GM19193 (cell line): ENCODE results near the gene EPN1.

Experiments used
- POLR2A ChIP-seq: IDR thresholded peaks from 4 replicates; pipeline ENCODE4 v1.6.1; 2011; ENCODE audit not compliant: insufficient read depth, insufficient read length; ENCODE audit errors: extremely low read depth

EPN1 gene

GRCh38 chr19:55666343-55667005 lies 8.6 kb upstream of the EPN1 start:
- peak; percentile 5 for TF ChIP-seq POLR2A

GRCh38 chr19:55667006-55667381 lies 8.0 kb upstream of the EPN1 start:
- TF ChIP-seq POLR2A, result no peak

- no peak for TF ChIP-seq POLR2A
Observed at GRCh38 chr19:55667511-55667910, 7.5 kb upstream of the EPN1 start.

GRCh38 chr19:55667958-55668357 lies 7.1 kb upstream of the EPN1 start:
- TF ChIP-seq POLR2A, result no peak

DNA sequence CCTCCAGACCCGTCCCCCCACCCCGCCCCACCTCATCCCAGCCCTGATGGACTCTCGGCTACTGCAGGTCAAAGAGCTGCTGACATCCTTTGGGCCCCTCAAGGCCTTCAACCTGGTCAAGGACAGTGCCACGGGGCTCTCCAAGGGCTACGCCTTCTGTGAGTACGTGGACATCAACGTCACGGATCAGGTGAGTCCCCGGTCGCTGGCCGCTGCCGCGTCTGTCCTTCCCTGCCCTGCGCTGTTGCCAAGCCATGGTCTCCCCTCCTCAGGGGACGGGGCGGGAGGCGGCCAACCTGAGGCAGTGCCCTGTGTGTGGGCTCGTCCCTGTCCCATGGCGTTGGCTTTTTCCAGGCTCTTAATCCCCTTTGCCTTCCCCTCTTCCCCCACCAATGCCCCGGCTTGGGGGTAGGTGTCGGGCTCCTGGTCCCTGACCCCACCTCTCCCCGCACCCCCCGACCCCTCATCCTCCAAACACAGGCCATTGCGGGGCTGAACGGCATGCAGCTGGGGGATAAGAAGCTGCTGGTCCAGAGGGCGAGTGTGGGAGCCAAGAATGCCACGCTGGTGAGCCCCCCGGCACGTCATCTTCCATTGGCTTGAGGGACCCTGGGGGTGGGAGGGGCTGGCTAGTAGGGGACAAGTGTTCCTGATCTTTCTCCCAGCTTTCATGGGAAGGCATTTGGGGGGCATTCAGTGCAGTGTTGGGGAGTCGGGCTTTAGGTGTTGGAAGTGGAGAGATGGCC lies 6.2 kb upstream of the EPN1 start:
- no peak for TF ChIP-seq POLR2A

DNA sequence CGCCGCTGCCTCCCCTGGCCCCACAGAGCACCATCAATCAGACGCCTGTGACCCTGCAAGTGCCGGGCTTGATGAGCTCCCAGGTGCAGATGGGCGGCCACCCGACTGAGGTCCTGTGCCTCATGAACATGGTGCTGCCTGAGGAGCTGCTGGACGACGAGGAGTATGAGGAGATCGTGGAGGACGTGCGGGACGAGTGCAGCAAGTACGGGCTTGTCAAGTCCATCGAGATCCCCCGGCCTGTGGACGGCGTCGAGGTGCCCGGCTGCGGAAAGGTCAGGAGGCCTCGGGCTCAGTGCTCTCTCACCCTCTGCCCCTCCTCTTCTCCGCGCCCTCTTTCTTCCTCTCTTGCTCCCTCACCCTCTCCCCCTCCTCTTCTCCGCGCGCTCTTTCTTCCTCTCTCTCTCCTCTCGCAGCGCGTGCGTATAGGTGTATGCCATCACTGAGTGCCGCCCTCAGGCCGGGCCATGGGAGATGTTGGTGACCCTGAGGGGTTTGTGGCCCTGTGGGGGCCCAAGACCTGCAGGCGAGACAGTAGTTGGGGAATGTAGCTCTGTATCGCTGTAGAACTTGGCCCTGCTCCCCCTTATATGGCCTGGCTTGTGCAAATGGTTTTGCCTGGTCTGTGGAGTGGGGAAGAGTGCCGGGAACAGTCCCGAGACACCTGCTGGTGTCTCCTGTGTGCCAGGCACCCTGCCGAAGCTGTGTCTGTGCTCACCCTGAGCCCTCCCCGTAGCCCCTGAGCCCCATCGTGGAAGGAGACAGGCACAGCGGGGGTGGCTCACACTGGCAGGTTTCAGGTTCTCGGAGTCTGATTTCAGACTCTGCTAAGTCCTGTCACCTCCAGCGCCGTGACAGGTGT lies 5.4 kb upstream of the EPN1 start:
- no peak for TF ChIP-seq POLR2A

DNA sequence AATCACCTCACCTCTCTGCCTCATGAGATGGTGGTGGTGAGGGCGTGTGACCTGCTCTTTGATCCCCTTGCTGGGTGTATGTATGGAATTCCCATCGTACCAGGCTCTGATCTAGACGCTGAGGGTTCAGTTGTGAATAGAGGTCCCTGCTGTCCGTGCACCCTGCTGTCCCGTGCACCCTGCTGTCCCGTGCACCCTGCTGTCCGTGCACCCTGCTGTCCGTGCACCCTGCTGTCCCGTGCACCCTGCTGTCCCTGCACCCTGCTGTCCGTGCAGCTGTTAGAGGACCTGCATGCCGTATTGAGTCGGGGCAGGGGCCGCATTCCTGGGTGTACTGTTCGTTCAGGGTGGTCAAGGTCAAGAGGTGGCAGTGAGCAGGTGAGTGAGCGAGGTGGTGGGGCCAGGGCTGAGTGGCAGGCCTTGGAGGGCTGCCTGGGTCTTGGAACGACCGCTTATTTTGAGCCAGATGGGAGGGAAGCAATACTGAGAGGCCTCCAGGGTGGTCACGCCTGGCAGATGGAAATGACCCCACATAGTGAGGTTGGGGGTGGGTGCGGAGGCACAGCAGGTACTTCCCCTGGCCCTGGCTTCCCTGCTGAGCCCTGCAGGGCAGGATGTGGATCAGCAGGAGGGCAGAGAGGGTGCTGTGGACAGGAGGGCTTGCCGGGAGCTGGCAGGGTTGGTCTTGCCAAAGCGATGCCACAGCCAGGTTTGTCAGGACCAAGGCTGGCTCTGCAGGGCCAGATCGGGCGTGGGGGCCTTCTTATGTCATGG lies 4.6 kb upstream of the EPN1 start:
- TF ChIP-seq POLR2A, result no peak

DNA sequence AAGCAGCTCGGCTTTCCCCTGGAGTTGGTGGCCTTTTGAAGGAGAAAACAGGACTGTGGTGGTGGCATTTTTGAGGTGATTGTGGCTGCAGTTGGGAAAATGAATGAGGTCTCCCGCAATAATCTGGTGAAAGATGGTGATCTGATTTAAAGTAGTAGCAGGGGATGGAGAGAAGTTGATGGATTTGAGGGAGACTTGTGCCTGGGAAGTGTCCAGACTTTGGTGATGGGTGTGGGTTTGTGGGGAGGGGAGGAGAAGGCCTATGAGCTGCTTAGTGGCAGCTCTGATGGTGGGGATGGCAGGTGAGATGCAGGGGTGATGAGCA lies 4.0 kb upstream of the EPN1 start:
- TF ChIP-seq POLR2A, result no peak

DNA sequence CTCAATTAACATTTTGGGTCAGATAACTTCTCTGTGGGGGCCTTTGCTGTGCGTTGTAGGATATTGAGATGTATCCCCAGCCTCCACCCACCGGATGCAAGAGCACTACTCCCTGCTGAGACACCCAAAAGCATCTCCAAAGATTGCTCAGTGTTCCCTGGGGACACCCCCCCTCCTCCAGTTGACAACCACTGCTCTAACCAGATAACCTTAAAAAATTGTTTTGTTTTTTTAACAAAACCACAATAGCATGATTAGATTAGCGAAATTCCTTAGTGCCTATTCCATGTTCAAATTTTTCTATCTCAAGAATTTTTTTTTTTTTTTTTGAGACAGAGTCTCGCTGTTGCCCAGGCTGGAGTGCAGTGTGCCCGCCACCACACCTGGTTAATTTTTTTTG lies 2.6 kb upstream of the EPN1 start:
- no peak for TF ChIP-seq POLR2A

- TF ChIP-seq POLR2A, result no peak
Observed at GRCh38 chr19:55673465-55673864, 1.6 kb upstream of the EPN1 start.

DNA sequence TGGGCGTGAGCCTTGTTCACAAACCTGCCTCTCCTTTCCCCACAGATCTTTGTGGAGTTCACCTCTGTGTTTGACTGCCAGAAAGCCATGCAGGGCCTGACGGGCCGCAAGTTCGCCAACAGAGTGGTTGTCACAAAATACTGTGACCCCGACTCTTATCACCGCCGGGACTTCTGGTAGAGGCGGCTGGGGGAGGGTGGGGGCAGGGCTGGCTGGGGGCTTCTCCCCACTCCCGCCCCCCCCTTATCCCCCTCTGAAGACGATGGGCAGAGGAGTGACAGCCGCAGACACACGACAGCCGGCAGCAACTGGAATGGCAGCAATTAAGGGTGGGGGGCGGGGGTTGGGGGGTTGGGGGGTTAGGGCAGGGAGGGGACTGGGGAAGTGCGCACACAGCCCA lies 1.1 kb upstream of the EPN1 start:
- no peak for TF ChIP-seq POLR2A

DNA sequence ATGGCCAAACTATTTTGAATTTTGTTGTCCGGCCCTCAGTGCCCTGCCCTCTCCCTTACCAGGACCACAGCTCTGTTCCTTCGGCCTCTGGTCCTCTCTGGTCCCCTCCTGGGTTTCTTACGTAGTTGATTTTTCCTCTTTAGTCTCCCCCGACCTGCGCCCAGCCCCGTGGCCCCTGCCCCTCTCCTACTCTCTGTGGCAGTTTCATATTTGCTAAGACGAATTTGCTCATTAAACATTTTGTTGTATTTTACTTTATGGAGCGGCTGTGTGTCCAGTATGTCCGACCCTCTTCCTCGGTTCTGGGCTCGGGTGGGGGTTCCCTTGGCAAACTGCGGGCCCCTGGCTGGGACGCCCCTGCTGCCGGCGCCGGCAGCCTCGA lies 576 bp upstream of the EPN1 start:
- no peak for TF ChIP-seq POLR2A

DNA sequence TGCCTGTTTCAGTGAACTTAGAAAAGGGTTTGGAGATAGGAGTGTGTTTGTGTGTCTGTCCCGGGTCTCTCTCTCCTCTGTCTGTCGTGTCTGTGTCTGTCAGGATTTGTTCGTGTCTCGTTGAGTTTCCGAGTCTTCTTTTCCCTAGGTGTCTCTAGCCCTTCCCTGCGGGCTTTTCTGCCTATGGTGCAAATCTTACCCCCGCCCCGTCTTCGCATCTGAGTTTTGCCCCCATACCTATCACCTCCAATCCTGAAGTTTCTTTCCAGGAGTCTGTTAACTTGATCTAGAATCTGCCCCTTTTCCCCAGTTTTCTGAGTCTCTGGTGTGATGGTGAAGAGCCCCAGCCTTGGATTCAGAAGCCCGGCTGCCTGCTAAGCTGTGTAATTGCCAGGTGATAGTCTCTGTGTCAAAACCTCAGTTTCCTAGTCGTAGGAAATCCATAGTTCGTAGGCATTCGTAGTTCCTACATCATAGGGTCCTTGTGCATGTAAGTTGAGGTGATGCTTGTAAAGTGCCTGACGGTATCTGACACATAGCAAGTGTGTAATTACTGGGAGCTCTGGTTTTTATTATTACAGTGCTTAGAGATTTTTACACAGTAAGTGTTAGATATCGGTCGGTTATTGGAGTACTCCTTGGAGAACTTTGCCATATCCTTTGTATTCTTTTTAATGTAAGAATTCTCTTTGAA lies 782 bp downstream of the EPN1 start:
- no peak for TF ChIP-seq POLR2A

GRCh38 chr19:55676383-55676782 lies 1.4 kb downstream of the EPN1 start:
- no peak for TF ChIP-seq POLR2A
